B cell (primary cell): ENCODE results near the gene ERVW-1. TPM values are rescaled to one million over a fixed set of nuclear protein-coding genes. Genes with fewer than 3 reads are reported as not detected.

ENCODE experiments used
- ATAC-seq: fragments of 200-7000 bp; cut with Tn5 transposase; one replicate; pipeline ENCODE4 v1.10.0; 2021; ENCODE audit warnings: low read depth, mild to moderate bottlenecking, moderate number of reproducible peaks, moderate library complexity
- CTCF ChIA-PET: fragments of 350-600 bp; sonication (Branson Sonifier 250); formaldehyde crosslinking; loops from one replicate; lab custom pipeline; 2021; ENCODE audit warnings: antibody characterized with exemption, inconsistent platforms; lab: Charles Lee
- POLR2A ChIA-PET: fragments of 350-600 bp; sonication (Branson Sonifier 250); formaldehyde crosslinking; loops from one replicate; lab custom pipeline; 2021; ENCODE audit warnings: antibody characterized with exemption; lab: Charles Lee
- DNase-seq: peaks from one replicate; pipeline ENCODE4 v3.0.0; 2013
- H2AFZ ChIP-seq: 2 replicates; pipeline ENCODE4 v1.6.1; 2012; ENCODE audit warnings: mild to moderate bottlenecking, low read depth, low read length; ENCODE audit not compliant: insufficient read depth, poor library complexity, severe bottlenecking
- H3K27ac ChIP-seq, 2 donors: 1 replicate in 1 of 2; 2 replicates in 1 of 2; pipeline ENCODE4 v1.5.1; 2012 to 2013; ENCODE audit warnings: low read length in 2 of 2, mild to moderate bottlenecking in 2 of 2, moderate library complexity in 1 of 2
- H3K27me3 ChIP-seq, 4 experiments: fragments of 200-600 bp in 1 of 4; sonication (generic) in 1 of 4; replicated peaks in 1 of 4; 1 replicate in 2 of 4; 2 replicates in 2 of 4; pipeline versions ENCODE4 v1.6.1 to v1.7.0; 2013 to 2016; ENCODE audit warnings: low read length in 3 of 4, mild to moderate bottlenecking in 2 of 4, mixed read lengths in 1 of 4, moderate library complexity in 1 of 4; ENCODE audit not compliant: insufficient read depth in 4 of 4, control insufficient read depth in 3 of 4; ENCODE audit errors: control extremely low read depth in 1 of 4
- H3K36me3 ChIP-seq, 2 experiments: replicated peaks in 1 of 2; 1 replicate in 1 of 2; 2 replicates in 1 of 2; pipeline versions ENCODE4 v1.6.1 to v1.7.1; 2013; ENCODE audit warnings: low read length in 1 of 2; ENCODE audit not compliant: insufficient read depth in 2 of 2, control insufficient read depth in 1 of 2; ENCODE audit errors: control extremely low read depth in 1 of 2, extremely low read depth in 1 of 2
- H3K4me1 ChIP-seq, 2 donors: fragments of 200-600 bp in 1 of 2; sonication (generic) in 1 of 2; 1 replicate in 1 of 2; 2 replicates in 1 of 2; pipeline versions ENCODE4 v1.5.1 to v1.6.1; 2013 to 2017; ENCODE audit warnings: low read length in 2 of 2; ENCODE audit not compliant: control insufficient read depth in 2 of 2, insufficient read depth in 2 of 2
- H3K4me2 ChIP-seq: replicated peaks from 2 replicates; pipeline ENCODE3; 2012; ENCODE audit warnings: mild to moderate bottlenecking, low read depth, low read length; ENCODE audit not compliant: poor library complexity, severe bottlenecking
- H3K4me3 ChIP-seq, 5 experiments: fragments of 200-600 bp in 1 of 5; sonication (generic) in 1 of 5; 1 replicate in 3 of 5; 2 replicates in 2 of 5; pipeline versions ENCODE4 v1.5.1 to v1.7.0; 2011 to 2016; ENCODE audit warnings: low read length in 4 of 5, mild to moderate bottlenecking in 4 of 5, low read depth in 2 of 5, control low read depth in 1 of 5, moderate library complexity in 1 of 5; ENCODE audit not compliant: insufficient read depth in 1 of 5; ENCODE audit errors: control extremely low read depth in 1 of 5, extremely low read depth in 1 of 5
- H3K79me2 ChIP-seq: fragments of 200-600 bp; sonication (generic); one replicate; pipeline ENCODE4 v1.6.0; 2016; ENCODE audit warnings: low read length; ENCODE audit not compliant: control insufficient read depth, insufficient read depth
- H3K9ac ChIP-seq: fragments of 200-600 bp; sonication (generic); 2 replicates; pipeline ENCODE4 v1.6.1; 2017; ENCODE audit warnings: mild to moderate bottlenecking, low read length, moderate library complexity
- H3K9me3 ChIP-seq, 3 donors: one replicate each; pipeline versions ENCODE4 v1.6.1 to v1.7.1; 2013; ENCODE audit warnings: low read length in 2 of 3; ENCODE audit not compliant: control insufficient read depth in 2 of 3, insufficient read depth in 1 of 3; ENCODE audit errors: control extremely low read depth in 1 of 3
- H4K20me1 ChIP-seq: 2 replicates; pipeline ENCODE4 v1.6.0; 2012; ENCODE audit warnings: mild to moderate bottlenecking, low read length; ENCODE audit not compliant: insufficient read depth, control insufficient read depth, poor library complexity, severe bottlenecking
- H3K27ac Mint-ChIP-seq: one replicate; pipeline ENCODE4 v1.8.0; 2021; ENCODE audit warnings: mixed read lengths
- H3K27me3 Mint-ChIP-seq: one replicate; pipeline ENCODE4 v1.8.0; 2021; ENCODE audit warnings: mixed read lengths
- H3K4me1 Mint-ChIP-seq: one replicate; pipeline ENCODE4 v1.8.0; 2021; ENCODE audit warnings: mixed read lengths
- H3K4me3 Mint-ChIP-seq: one replicate; pipeline ENCODE4 v1.8.0; 2021; ENCODE audit warnings: mixed read lengths
- H3K9me3 Mint-ChIP-seq: one replicate; pipeline ENCODE4 v1.8.0; 2022; ENCODE audit warnings: mixed read lengths; ENCODE audit not compliant: insufficient read depth
- EZH2 ChIP-seq: IDR thresholded peaks from 2 replicates; pipeline ENCODE4 v1.6.1; 2012; ENCODE audit warnings: borderline replicate concordance, low read depth, mild to moderate bottlenecking, moderate library complexity, low read length; ENCODE audit not compliant: insufficient read depth, poor library complexity, severe bottlenecking
- WGBS: methylation state at CpG from one replicate; pipeline ENCODE4 v1.1.5; 2013; ENCODE audit warnings: missing lambda C conversion rate; ENCODE audit not compliant: insufficient coverage; 5-methylcytosine and 5-hydroxymethylcytosine counted together
- intact Hi-C: fragments of 100-400 bp; cut with micrococcal nuclease; formaldehyde crosslinking; loops from one replicate; pipeline ENCODE4 v1.10.0; 2022
- polyA plus RNA-seq: library from polyadenylated mRNA; depleted of rRNA; stranded (reverse); fragments of >200 nt; gene quantifications from 2 replicates; pipeline ENCODE4 v1.2.3, GENCODE V29; 2012
- total RNA-seq, 2 donors: library from RNA; stranded (reverse); fragments of 120-200 nt in 1 of 2; gene quantifications; 1 replicate in 1 of 2; 2 replicates in 1 of 2; pipeline versions ENCODE4 v1.2.3 to v1.2.4, GENCODE V29; 2013 to 2022
- TF ChIP-seq, protein P1 (sequence below): fragments of 200-600 bp; IDR thresholded peaks from one replicate; pipeline ENCODE4 v1.8.0; 2022; ENCODE audit warnings: antibody characterized with exemption, mild to moderate bottlenecking

The ERVW-1 gene
- total and polyA plus RNA-seq, 2 donors (not counting 1 experiment from before 2014, with no cell fraction given): not detected

DNA sequence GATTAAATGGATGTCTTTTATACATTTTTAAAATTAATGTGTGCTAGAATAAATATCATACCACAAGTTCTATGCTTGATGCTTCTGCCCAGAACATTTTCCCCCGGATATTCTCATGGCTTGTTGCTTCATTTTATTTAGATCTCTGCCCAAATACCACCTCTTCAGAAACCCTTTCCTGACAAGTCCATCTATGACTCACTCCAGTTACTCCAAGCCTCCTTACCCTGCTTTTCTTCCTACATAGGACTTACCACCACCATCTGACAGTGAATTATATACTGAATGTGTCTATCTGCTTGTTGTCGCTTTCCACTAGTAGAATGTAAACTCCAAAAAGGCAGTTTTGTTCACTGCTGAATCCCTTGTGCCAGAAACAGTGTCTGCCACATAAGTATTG lies 19.1 kb upstream of the ERVW-1 start:
- no peaks in the 10 kb centered on the region for H3K27me3 Mint-ChIP-seq
- no peak overlapping the region for H3K4me3 Mint-ChIP-seq
- Histone ChIP-seq H3K36me3 (peaks cover 9 to 31% of the 10 kb centered on the region in 2 experiments), H3K4me3 (no peak overlapping the region), H3K9ac (no peak overlapping the region), H2AFZ (no peak overlapping the region), H4K20me1 (no peaks in the 10 kb centered on the region), H3K4me2 (no peak overlapping the region), H3K9me3 (no peaks in the 10 kb centered on the region), H3K79me2 (no peaks in the 10 kb centered on the region), H3K27ac (no peak overlapping the region), H3K4me1 (no peaks in the 10 kb centered on the region), H3K27me3 (no peaks in the 10 kb centered on the region)
- no peak overlapping the region for H3K27ac Mint-ChIP-seq
- ATAC-seq: no peak
- TF ChIP-seq, protein P1, sequence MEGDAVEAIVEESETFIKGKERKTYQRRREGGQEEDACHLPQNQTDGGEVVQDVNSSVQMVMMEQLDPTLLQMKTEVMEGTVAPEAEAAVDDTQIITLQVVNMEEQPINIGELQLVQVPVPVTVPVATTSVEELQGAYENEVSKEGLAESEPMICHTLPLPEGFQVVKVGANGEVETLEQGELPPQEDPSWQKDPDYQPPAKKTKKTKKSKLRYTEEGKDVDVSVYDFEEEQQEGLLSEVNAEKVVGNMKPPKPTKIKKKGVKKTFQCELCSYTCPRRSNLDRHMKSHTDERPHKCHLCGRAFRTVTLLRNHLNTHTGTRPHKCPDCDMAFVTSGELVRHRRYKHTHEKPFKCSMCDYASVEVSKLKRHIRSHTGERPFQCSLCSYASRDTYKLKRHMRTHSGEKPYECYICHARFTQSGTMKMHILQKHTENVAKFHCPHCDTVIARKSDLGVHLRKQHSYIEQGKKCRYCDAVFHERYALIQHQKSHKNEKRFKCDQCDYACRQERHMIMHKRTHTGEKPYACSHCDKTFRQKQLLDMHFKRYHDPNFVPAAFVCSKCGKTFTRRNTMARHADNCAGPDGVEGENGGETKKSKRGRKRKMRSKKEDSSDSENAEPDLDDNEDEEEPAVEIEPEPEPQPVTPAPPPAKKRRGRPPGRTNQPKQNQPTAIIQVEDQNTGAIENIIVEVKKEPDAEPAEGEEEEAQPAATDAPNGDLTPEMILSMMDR: no peak
- no peak for TF ChIP-seq EZH2
- no peak for DNase-seq
- no peaks in the 10 kb centered on the region for H3K4me1 Mint-ChIP-seq
- POLR2A ChIA-PET: no interaction called here
- intact Hi-C loops: no loop called here
- H3K9me3 Mint-ChIP-seq: no peaks in the 10 kb centered on the region
- WGBS: 100% methylated on average over 1 of the region's 2 CpGs
- CTCF ChIA-PET: no interaction called here

DNA sequence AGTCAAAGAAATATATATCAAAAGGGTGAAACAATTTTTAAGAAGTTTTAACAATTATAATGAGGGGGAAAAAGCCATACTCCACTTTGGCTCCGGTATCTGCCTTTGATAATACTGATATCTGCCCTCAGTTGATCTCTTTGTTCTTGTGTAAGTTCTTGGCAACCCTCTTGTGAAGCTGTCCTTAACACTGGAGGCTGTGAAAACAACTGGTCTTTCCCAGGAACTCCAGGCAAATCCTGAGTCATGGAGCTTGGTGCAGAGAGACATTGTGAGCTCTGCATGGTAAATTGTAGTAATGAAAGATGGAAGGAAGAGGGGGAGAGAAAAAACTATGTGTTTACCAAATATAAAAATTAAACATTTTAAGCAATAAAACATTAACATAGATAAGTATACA lies 11.9 kb upstream of the ERVW-1 start:
- Histone ChIP-seq H3K4me2 (no peak overlapping the region), H3K4me3 (no peak overlapping the region), H3K79me2 (no peaks in the 10 kb centered on the region), H3K27ac (no peak overlapping the region), H3K9me3 (no peaks in the 10 kb centered on the region), H3K4me1 (no peaks in the 10 kb centered on the region), H3K36me3 (peaks cover 20 to 62% of the 10 kb centered on the region in 2 experiments), H3K9ac (no peak overlapping the region), H2AFZ (no peak overlapping the region), H4K20me1 (no peaks in the 10 kb centered on the region), H3K27me3 (no peaks in the 10 kb centered on the region)
- ChIA-PET CTCF (interaction anchor here (1.1 kb wide), 1 partner anchor 28 kb away, joined by 4 read pairs; no protein-coding TSS in a partner anchor), POLR2A (no interaction called here)
- Mint-ChIP-seq H3K27me3 (no peaks in the 10 kb centered on the region), H3K27ac (no peak overlapping the region), H3K4me1 (no peaks in the 10 kb centered on the region), H3K9me3 (no peaks in the 10 kb centered on the region), H3K4me3 (no peak overlapping the region)
- TF ChIP-seq EZH2: no peak
- TF ChIP-seq, protein P1: no peak
- intact Hi-C loops: no loop called here
- WGBS: 100% methylated on average over 1 of the region's 1 CpG
- no peak for ATAC-seq
- DNase-seq: no peak
